Neutrophil (primary cell): ENCODE results near the gene EPS8.
A peak's percentile ranks its signal among the peaks of the same experiment; 100 is the strongest.

Source experiments
- H3K27ac ChIP-seq: fragments of 200-600 bp; sonication (generic); 2 replicates; pipeline ENCODE4 v1.5.1; 2016; ENCODE audit warnings: mild to moderate bottlenecking, moderate library complexity
- H3K27me3 ChIP-seq: fragments of 200-600 bp; sonication (generic); 2 replicates; pipeline ENCODE4 v1.6.0; 2016; ENCODE audit warnings: mild to moderate bottlenecking
- H3K36me3 ChIP-seq: fragments of 200-600 bp; sonication (generic); 2 replicates; pipeline ENCODE4 v1.5.1; 2017
- H3K4me1 ChIP-seq, 2 experiments: fragments of 200-600 bp in 1 of 2; sonication (generic) in 1 of 2; 1 replicate in 1 of 2; 2 replicates in 1 of 2; pipeline versions ENCODE4 v1.5.1 to v1.6.1; 2013 to 2016; ENCODE audit warnings: low read depth in 1 of 2, low read length in 1 of 2, mild to moderate bottlenecking in 1 of 2, moderate library complexity in 1 of 2; ENCODE audit not compliant: control insufficient read depth in 1 of 2, insufficient read depth in 1 of 2
- H3K4me3 ChIP-seq, 2 experiments: fragments of 200-600 bp in 1 of 2; sonication (generic) in 1 of 2; 1 replicate in 1 of 2; 2 replicates in 1 of 2; pipeline ENCODE4 v1.5.1; 2013 to 2016; ENCODE audit warnings: low read depth in 1 of 2, low read length in 1 of 2, mild to moderate bottlenecking in 1 of 2, moderate library complexity in 1 of 2
- H3K9me3 ChIP-seq: fragments of 200-600 bp; sonication (generic); 2 replicates; pipeline ENCODE4 v1.5.1; 2016
- CTCF ChIP-seq: fragments of 200-600 bp; sonication (generic); IDR thresholded peaks from 2 replicates; pipeline ENCODE4 v1.5.1; 2016; ENCODE audit warnings: antibody characterized with exemption

The EPS8 gene

GRCh38 chr12:15789220-15790171 is at the start of gene EPS8:
Gene EPS8, minus strand, starts transcription at chr12:15789388. Its CDS starts 106,437 bp downstream, at chr12:15682951.
- Histone ChIP-seq H3K27ac (no peak within 1 kb of the TSS), H3K27me3 (peaks cover 84% of the 10 kb centered on the region), H3K9me3 (no peaks in the 10 kb centered on the region), H3K4me1 (peaks cover 18 to 19% of the 10 kb centered on the region in 2 experiments), H3K4me3 (peak within 1 kb of the TSS; percentile 50 to 53), H3K36me3 (no peaks in the 10 kb centered on the region)
- no peak for TF ChIP-seq CTCF

- H3K4me1 ChIP-seq: no peaks in the 10 kb centered on the region
- no peak overlapping the region for H3K4me3 ChIP-seq
- H3K9me3 ChIP-seq: no peaks in the 10 kb centered on the region
- no peak overlapping the region for H3K27ac ChIP-seq
- no peak for TF ChIP-seq CTCF
- no peaks in the 10 kb centered on the region for H3K36me3 ChIP-seq
- peaks cover 4% of the 10 kb centered on the region for H3K27me3 ChIP-seq
Observed at GRCh38 chr12:15837141-15837790, 48.1 kb upstream of the EPS8 start.

- Histone ChIP-seq H3K4me3 (no peak overlapping the region), H3K36me3 (no peaks in the 10 kb centered on the region), H3K27ac (no peak overlapping the region), H3K4me1 (no peaks in the 10 kb centered on the region), H3K27me3 (peaks cover 4% of the 10 kb centered on the region), H3K9me3 (no peaks in the 10 kb centered on the region)
- no peak for TF ChIP-seq CTCF
Observed at GRCh38 chr12:15834575-15834974, 45.4 kb upstream of the EPS8 start.

- TF ChIP-seq CTCF: no peak
- Histone ChIP-seq H3K4me1 (no peaks in the 10 kb centered on the region), H3K9me3 (no peaks in the 10 kb centered on the region), H3K27ac (no peak overlapping the region), H3K36me3 (no peaks in the 10 kb centered on the region), H3K4me3 (no peak overlapping the region), H3K27me3 (no peaks in the 10 kb centered on the region)
Observed at GRCh38 chr12:15831315-15831978, 42.3 kb upstream of the EPS8 start.

GRCh38 chr12:15830538-15830937 is 41.4 kb upstream of the EPS8 start:
- no peak overlapping the region for H3K27ac ChIP-seq
- H3K9me3 ChIP-seq: no peaks in the 10 kb centered on the region
- H3K36me3 ChIP-seq: no peaks in the 10 kb centered on the region
- no peak overlapping the region for H3K4me3 ChIP-seq
- H3K4me1 ChIP-seq: no peaks in the 10 kb centered on the region
- TF ChIP-seq CTCF: no peak
- no peaks in the 10 kb centered on the region for H3K27me3 ChIP-seq
